Testis (tissue), 2 donors: Measurements from ENCODE around the gene POLRMT.

ENCODE experiments used
- POLR2A ChIP-seq: fragments of 450-650 bp; IDR thresholded peaks from one replicate; pipeline ENCODE4 v1.6.1; 2017; ENCODE audit warnings: antibody characterized with exemption, mild to moderate bottlenecking, moderate library complexity
- TF ChIP-seq, protein P1 (sequence below), 3 experiments: fragments of 450-650 bp in 2 of 3; fragments of 200-600 bp in 1 of 3; sonication (generic) in 1 of 3; IDR thresholded peaks; one replicate each; pipeline ENCODE4 v1.5.1; 2016 to 2019; ENCODE audit warnings: antibody characterized with exemption in 3 of 3, mild to moderate bottlenecking in 2 of 3, moderate library complexity in 1 of 3

DNA sequence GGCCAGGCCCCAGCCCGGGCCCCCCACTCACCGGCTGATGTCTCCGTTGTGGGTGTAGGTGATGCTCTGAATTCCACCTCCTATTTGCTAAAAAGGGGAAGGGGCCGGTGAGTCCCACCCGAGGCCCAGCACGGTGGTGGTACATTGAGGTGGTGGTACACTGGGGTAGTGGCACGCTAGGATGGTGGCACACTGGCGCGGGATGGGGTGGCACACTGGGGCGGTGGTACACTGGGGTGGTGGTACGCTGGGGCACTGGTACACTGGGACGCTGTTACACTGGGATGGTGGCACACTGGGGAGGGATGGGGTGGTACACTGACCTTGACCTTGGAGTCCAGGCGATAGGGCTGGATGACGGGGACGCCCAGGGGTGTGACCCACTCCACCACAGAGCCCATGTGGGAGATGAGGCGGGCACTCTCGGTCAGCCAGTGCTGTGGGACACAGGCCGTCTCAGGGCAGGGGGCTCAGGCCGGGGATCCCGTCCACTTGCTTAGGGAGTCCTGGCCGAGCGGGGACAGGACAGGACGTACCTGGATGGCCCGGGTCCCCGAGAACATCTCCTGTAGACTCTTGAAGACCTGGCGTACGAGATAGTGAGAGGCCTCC lies 14.6 kb downstream of the POLRMT start:
- TF ChIP-seq, protein P1, sequence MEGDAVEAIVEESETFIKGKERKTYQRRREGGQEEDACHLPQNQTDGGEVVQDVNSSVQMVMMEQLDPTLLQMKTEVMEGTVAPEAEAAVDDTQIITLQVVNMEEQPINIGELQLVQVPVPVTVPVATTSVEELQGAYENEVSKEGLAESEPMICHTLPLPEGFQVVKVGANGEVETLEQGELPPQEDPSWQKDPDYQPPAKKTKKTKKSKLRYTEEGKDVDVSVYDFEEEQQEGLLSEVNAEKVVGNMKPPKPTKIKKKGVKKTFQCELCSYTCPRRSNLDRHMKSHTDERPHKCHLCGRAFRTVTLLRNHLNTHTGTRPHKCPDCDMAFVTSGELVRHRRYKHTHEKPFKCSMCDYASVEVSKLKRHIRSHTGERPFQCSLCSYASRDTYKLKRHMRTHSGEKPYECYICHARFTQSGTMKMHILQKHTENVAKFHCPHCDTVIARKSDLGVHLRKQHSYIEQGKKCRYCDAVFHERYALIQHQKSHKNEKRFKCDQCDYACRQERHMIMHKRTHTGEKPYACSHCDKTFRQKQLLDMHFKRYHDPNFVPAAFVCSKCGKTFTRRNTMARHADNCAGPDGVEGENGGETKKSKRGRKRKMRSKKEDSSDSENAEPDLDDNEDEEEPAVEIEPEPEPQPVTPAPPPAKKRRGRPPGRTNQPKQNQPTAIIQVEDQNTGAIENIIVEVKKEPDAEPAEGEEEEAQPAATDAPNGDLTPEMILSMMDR (IDR thresholded peaks at IDR 0.05): no peak
- no peak for TF ChIP-seq POLR2A
